Mucosa of stomach (tissue), 1 donor: ENCODE results near the gene CABLES1.

ENCODE experiments used
- H3K27me3 ChIP-seq: one replicate; pipeline ENCODE4 v1.7.0; 2013; ENCODE audit warnings: mild to moderate bottlenecking, low read length; ENCODE audit not compliant: control insufficient read depth, insufficient read depth
- H3K36me3 ChIP-seq: one replicate; pipeline ENCODE4 v1.7.0; 2013; ENCODE audit warnings: low read length; ENCODE audit not compliant: control insufficient read depth, insufficient read depth
- H3K4me1 ChIP-seq: one replicate; pipeline ENCODE4 v1.7.0; 2013; ENCODE audit warnings: mild to moderate bottlenecking, low read length; ENCODE audit not compliant: control insufficient read depth, insufficient read depth
- H3K4me3 ChIP-seq: one replicate; pipeline ENCODE4 v1.7.0; 2013; ENCODE audit warnings: low read length
- H3K9ac ChIP-seq: one replicate; pipeline ENCODE4 v1.7.0; 2013; ENCODE audit warnings: mild to moderate bottlenecking, low read length, moderate library complexity
- H3K9me3 ChIP-seq: one replicate; pipeline ENCODE4 v1.7.0; 2013; ENCODE audit warnings: mild to moderate bottlenecking, low read length, moderate library complexity; ENCODE audit not compliant: control insufficient read depth
- donor health status: Pancreatic carcinoma.

The CABLES1 gene

GRCh38 chr18:23194997-23195957 lies 60.0 kb downstream of the CABLES1 start:
- Histone ChIP-seq H3K36me3 (no peaks in the 10 kb centered on the region), H3K9me3 (no peaks in the 10 kb centered on the region), H3K27me3 (no peaks in the 10 kb centered on the region), H3K4me1 (peaks cover 8% of the 10 kb centered on the region), H3K9ac (no peak overlapping the region), H3K4me3 (no peak overlapping the region)

GRCh38 chr18:23196119-23197007 lies 61.1 kb downstream of the CABLES1 start:
- Histone ChIP-seq H3K4me3 (no peak overlapping the region), H3K9ac (no peak overlapping the region), H3K4me1 (peaks cover 8% of the 10 kb centered on the region), H3K36me3 (no peaks in the 10 kb centered on the region), H3K27me3 (no peaks in the 10 kb centered on the region), H3K9me3 (no peaks in the 10 kb centered on the region)

- Histone ChIP-seq H3K4me1 (no peaks in the 10 kb centered on the region), H3K4me3 (no peak overlapping the region), H3K9me3 (no peaks in the 10 kb centered on the region), H3K36me3 (no peaks in the 10 kb centered on the region), H3K9ac (no peak overlapping the region), H3K27me3 (no peaks in the 10 kb centered on the region)
These were observed 63.0 kb downstream of the CABLES1 start for GRCh38 chr18:23198217-23198845.

GRCh38 chr18:23200756-23201155 lies 65.5 kb downstream of the CABLES1 start:
- H3K4me3 ChIP-seq, result no peak overlapping the region
- H3K36me3 ChIP-seq, result no peaks in the 10 kb centered on the region
- no peaks in the 10 kb centered on the region for H3K27me3 ChIP-seq
- H3K9ac ChIP-seq, result no peak overlapping the region
- no peaks in the 10 kb centered on the region for H3K4me1 ChIP-seq
- H3K9me3 ChIP-seq, result no peaks in the 10 kb centered on the region

- Histone ChIP-seq H3K4me1 (peaks cover 9% of the 10 kb centered on the region), H3K4me3 (no peak overlapping the region), H3K36me3 (no peaks in the 10 kb centered on the region), H3K27me3 (no peaks in the 10 kb centered on the region), H3K9ac (no peak overlapping the region), H3K9me3 (no peaks in the 10 kb centered on the region)
These were observed 66.5 kb downstream of the CABLES1 start for GRCh38 chr18:23201741-23202140.

GRCh38 chr18:23203891-23204432 lies 68.7 kb downstream of the CABLES1 start:
- no peaks in the 10 kb centered on the region for H3K9me3 ChIP-seq

GRCh38 chr18:23204589-23205235 lies 69.4 kb downstream of the CABLES1 start:
- Histone ChIP-seq H3K27me3 (no peaks in the 10 kb centered on the region), H3K4me3 (no peak overlapping the region), H3K9me3 (no peaks in the 10 kb centered on the region), H3K4me1 (peaks cover 34% of the 10 kb centered on the region), H3K9ac (no peak overlapping the region), H3K36me3 (no peaks in the 10 kb centered on the region)

More at GRCh38 chr18:23203891-23204432, 68.7 kb downstream of the CABLES1 start:
- no peaks in the 10 kb centered on the region for H3K27me3 ChIP-seq
- peaks cover 29% of the 10 kb centered on the region for H3K4me1 ChIP-seq
- no peaks in the 10 kb centered on the region for H3K36me3 ChIP-seq
- H3K4me3 ChIP-seq, result no peak overlapping the region
- H3K9ac ChIP-seq, result no peak overlapping the region

GRCh38 chr18:23205980-23206379 lies 70.7 kb downstream of the CABLES1 start:
- Histone ChIP-seq H3K9me3 (no peaks in the 10 kb centered on the region), H3K4me1 (peaks cover 34% of the 10 kb centered on the region), H3K36me3 (no peaks in the 10 kb centered on the region), H3K4me3 (no peak overlapping the region), H3K9ac (no peak overlapping the region), H3K27me3 (no peaks in the 10 kb centered on the region)

- Histone ChIP-seq H3K27me3 (no peaks in the 10 kb centered on the region), H3K9me3 (no peaks in the 10 kb centered on the region), H3K4me3 (no peak overlapping the region), H3K9ac (no peak overlapping the region), H3K36me3 (no peaks in the 10 kb centered on the region), H3K4me1 (peaks cover 34% of the 10 kb centered on the region)
These were observed 72.1 kb downstream of the CABLES1 start for GRCh38 chr18:23207191-23207955.

GRCh38 chr18:23207994-23208393 lies 72.7 kb downstream of the CABLES1 start:
- H3K36me3 ChIP-seq, result no peaks in the 10 kb centered on the region
- no peaks in the 10 kb centered on the region for H3K27me3 ChIP-seq
- H3K9ac ChIP-seq, result no peak overlapping the region
- H3K4me3 ChIP-seq, result no peak overlapping the region
- H3K4me1 ChIP-seq, result peaks cover 34% of the 10 kb centered on the region
- H3K9me3 ChIP-seq, result no peaks in the 10 kb centered on the region

GRCh38 chr18:23208600-23208999 lies 73.3 kb downstream of the CABLES1 start:
- no peaks in the 10 kb centered on the region for H3K36me3 ChIP-seq
- no peak overlapping the region for H3K9ac ChIP-seq
- peaks cover 34% of the 10 kb centered on the region for H3K4me1 ChIP-seq
- no peak overlapping the region for H3K4me3 ChIP-seq
- H3K9me3 ChIP-seq, result no peaks in the 10 kb centered on the region
- H3K27me3 ChIP-seq, result no peaks in the 10 kb centered on the region
